NOMO-1 treated with dmso at 0.1 percent for 144 hours (cell line): ENCODE results near the gene LY6G6D.
A peak's percentile ranks its signal among the peaks of the same experiment; 100 is the strongest.

ENCODE experiments used
- DNase-seq: peaks from one replicate; lab custom pipeline; 2025; ENCODE audit not compliant: unreplicated experiment; lab: John Stamatoyannopoulos, UW

The LY6G6D gene

GRCh38 chr6:31717499-31718222 is 2.5 kb downstream of the LY6G6D start:
- no peak for DNase-seq

GRCh38 chr6:31718265-31718664 is 3.1 kb downstream of the LY6G6D start:
- DNase-seq: no peak

DNA sequence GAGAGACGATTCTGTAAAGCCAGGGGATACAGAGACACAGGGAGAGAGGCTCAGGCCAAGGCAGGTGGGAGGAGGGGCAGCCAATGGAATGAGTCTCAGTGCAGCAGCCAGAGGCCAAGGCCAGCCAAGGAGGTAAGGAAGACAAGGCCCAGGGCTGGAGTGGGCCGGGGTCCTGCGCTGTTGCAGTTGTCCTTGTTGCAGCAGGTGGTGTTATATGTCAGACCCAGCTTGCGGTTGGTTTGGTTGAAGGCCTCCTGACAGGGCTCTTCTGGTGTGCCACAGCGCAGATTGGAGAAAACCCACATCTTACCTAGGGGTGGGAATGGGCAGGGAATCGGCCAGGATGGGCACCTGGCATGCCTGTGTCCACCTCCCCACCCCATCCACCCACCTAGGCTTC is 3.9 kb downstream of the LY6G6D start:
- DNase-seq: no peak

- DNase-seq: no peak
These were observed 5.1 kb downstream of the LY6G6D start for GRCh38 chr6:31720196-31720770.

GRCh38 chr6:31721351-31722020 is 6.3 kb downstream of the LY6G6D start, which contains the start of gene LY6G6C:
Gene LY6G6C, minus strand, starts transcription at chr6:31721746. Its CDS starts 67 bp downstream, at chr6:31721679.
- DNase-seq: no peak

GRCh38 chr6:31722173-31722572 is 7.0 kb downstream of the LY6G6D start:
- DNase-seq: no peak

DNA sequence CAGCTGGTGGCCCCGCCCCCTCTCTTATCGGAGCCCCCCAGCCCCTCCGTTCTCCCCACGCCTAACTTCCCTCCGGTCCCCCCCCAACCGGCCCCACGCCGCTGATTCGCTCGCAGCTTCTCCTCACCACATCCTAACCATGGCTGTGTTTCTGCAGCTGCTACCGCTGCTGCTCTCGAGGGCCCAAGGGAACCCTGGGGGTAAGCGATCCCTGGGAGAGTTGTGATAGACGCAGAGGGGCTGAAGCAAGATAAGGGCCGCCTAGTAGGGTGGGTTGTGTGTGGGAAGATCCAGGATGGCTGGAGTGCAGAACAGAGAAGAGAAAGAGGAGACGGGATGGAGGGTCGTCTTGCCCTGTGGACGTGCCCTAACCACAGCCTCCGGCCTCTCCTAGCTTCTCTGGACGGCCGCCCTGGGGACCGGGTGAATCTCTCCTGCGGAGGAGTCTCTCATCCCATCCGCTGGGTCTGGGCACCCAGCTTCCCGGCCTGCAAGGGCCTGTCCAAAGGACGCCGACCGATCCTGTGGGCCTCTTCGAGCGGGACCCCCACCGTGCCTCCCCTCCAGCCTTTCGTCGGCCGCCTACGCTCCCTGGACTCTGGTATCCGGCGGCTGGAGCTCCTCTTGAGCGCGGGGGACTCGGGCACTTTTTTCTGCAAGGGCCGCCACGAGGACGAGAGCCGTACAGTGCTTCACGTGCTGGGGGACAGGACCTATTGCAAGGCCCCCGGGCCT is 8.3 kb downstream of the LY6G6D start, which contains the start of gene MPIG6B:
Gene MPIG6B (plus strand): TSS at position 129 of the 735 bp plus-strand sequence. CDS start 11 bp downstream, at position 140.
- no peak for DNase-seq

DNA sequence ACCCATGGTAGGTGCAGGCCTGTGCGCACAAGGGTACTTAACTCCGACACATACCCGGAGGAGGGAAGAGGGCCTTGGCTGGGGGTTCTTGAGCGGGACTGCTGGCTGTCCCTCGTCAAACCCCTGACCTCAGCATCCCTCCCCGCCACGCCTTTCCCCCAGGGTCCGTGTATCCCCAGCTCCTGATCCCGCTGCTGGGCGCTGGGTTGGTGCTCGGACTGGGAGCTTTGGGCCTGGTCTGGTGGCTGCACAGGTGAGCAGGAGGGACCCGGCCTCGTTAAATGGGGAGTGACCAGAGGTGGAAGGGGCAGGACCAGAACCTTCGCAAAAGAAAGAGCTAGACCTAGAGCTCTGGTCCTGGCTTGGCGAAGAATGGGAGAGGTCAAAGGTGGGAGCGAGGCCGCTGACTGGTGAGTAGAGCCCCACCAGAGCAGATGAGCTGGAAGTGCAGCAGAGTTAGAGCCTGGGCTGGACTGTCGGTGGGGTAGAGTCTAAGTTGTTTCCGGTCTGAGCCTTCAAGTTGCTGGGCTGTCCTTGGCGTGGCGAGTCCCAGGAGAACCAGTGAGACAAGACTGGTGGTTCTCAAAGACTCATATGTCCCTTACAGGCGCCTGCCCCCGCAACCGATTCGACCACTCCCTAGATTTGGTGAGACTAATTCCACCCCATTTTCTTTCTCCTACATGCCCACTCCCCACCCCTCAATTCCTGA is 9.0 kb downstream of the LY6G6D start:
- no peak for DNase-seq

- no peak for DNase-seq
These were observed 10.6 kb downstream of the LY6G6D start for GRCh38 chr6:31725502-31726350.

DNA sequence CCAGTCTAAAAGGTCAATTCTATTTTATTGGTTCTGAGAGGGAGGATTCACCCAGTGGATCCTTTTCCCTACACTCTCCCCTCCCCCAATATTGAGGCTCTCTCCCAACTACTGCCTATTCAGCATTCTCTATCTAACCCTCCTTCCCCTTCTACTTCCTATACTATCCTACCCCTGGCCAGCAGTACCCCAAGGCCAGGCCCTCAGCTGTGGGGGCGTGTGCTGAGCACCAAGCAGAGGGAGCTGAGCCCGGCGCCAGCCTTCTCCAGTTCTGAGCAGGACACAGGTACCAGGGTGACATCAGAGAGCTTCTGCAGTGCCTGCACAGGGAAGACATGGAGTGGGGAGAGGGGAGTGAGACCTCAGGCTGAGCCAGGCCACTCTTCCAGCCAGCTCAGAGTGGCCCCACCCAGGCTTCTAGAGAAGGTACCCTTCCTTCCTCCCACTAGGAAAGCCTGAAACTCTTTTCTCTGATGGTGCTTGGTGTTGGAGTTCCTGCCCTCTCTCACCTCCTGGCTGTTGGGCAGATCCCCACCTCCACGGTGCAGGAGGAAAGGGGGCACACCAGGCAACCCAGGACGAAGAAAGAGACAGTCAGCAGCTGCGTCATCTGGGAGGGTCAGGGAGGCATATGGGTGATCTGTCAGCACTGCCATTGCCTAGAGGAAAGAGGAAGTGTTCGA is 12.0 kb downstream of the LY6G6D start:
- DNase-seq: no peak

DNA sequence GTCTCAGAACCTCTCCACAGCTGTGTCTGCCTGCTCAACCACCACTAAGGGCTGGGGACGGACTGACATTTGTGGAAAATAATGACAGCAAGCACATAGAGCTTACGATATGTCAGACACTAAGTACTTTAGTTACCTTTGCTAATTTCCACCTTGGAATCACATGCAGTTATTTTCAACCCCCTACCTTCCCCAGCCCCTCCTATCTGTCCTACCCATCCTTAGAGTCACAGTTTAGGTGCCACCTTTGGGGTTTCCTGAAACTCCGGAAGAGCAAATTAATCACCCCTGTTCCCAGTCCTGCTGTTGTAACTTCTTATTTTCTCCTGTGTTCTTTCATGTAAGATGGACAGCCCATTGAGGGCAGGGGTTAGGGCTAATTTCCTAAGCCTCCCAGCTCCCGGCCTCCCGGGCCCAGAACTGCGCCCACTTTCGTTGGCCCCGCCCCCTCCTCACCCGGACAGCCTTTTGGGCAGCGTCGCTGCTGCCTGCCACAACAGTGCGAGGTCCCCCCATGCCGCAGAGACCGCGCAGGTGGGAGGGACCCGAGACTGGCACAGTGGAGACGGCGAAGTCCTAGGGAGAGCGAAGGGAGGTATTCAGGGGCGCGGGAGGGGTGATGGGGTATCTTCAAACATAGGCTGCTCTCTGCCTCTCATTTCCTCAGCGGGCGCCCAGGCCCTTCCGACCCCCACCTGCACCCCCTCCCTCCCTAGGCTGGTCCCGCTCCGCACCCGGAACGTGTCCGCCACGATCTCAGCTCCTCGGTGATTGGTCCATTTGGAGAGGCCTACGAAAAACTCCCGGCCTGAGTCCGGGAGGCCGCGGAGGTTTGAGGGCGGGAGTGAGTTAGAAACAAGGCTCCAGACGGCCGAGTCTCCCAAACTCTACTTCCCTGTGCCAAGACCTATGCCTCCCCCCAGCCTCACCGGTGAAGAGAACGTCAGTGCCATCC is 12.8 kb downstream of the LY6G6D start:
- DNase-seq: peak; percentile 69

DNA sequence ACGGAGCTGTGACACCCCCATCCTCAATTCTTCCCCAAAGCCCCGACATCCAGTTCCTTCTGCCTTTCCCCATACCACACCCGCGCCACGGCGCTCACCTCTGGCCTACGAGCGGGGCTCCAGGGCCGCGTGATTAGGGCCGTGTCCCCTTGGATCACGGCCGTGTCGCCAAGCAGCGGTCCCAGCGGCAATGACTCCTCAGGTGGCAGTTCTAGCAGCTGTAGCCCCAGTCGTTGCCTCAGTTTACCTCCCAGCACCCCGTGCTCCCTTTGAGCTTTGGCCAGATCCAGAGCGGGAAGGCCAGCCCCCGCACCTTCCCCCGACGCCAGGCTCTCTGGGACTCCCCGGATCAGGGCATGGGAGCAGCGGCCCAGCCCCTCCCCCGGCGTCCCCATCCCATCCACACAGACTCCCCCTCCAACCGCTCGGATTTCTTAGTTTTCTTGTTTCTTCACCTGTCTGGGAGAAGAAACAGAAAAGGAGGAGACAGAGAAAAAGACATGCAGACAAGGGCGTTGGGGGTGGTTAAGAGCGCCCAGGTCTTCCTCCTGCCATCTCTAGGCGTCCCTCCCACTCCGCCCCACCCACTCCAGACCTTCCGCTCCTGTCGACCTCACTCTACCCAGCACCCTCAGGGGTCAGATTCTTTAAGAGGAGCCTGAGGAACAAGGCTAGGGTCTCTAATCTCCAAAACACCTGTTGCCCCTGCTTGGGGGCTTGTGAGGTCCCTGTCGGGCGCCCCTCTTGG is 13.8 kb downstream of the LY6G6D start, which contains the start of gene DDAH2:
Gene DDAH2 (minus strand): TSS at position 533 of the 748 bp plus-strand sequence. CDS start 138 bp downstream, at position 395.
- no peak for DNase-seq

- peak; percentile 64 for DNase-seq
These were observed 14.4 kb downstream of the LY6G6D start for GRCh38 chr6:31729515-31729978.

GRCh38 chr6:31729979-31730630 is 15.0 kb downstream of the LY6G6D start:
- DNase-seq: peak; percentile 33

- DNase-seq: no peak
These were observed 15.5 kb downstream of the LY6G6D start for GRCh38 chr6:31730631-31731086.

GRCh38 chr6:31732029-31732428 is 16.9 kb downstream of the LY6G6D start:
- DNase-seq: no peak

- no peak for DNase-seq
These were observed 18.6 kb downstream of the LY6G6D start for GRCh38 chr6:31733734-31734133.
